Activated naive CD4-positive, alpha-beta T cell treated with anti-CD3 and anti-CD28 coated beads, Interleukin-2, amount 50 U/mL, for 24 hours (primary cell): ENCODE results near the gene CDKN1A.
"Not testable (repeated sequence)": the region's sequence is repeated elsewhere in the genome, so short reads cannot be mapped to it uniquely, and the experiment has no call there.

Source experiments
- H3K27ac Mint-ChIP-seq: one replicate; pipeline ENCODE4 v1.8.0; 2021; ENCODE audit warnings: mild to moderate bottlenecking, mixed read lengths
- H3K27me3 Mint-ChIP-seq: one replicate; pipeline ENCODE4 v1.8.0; 2021; ENCODE audit warnings: mixed read lengths
- H3K36me3 Mint-ChIP-seq: one replicate; pipeline ENCODE4 v1.8.0; 2021; ENCODE audit warnings: mixed read lengths
- H3K4me1 Mint-ChIP-seq: one replicate; pipeline ENCODE4 v1.8.0; 2021; ENCODE audit warnings: mixed read lengths
- H3K4me3 Mint-ChIP-seq: one replicate; pipeline ENCODE4 v1.8.0; 2021; ENCODE audit warnings: mild to moderate bottlenecking, mixed read lengths
- H3K9me3 Mint-ChIP-seq: one replicate; pipeline ENCODE4 v1.8.0; 2021; ENCODE audit warnings: mixed read lengths

Gene CDKN1A

GRCh38 chr6:36649701-36650484 lies 28.6 kb upstream of the CDKN1A start:
- Mint-ChIP-seq H3K27me3 (peaks cover 2% of the 10 kb centered on the region), H3K9me3 (no peaks in the 10 kb centered on the region), H3K27ac (no peak overlapping the region), H3K36me3 (no peaks in the 10 kb centered on the region), H3K4me1 (no peaks in the 10 kb centered on the region), H3K4me3 (no peak overlapping the region)

DNA sequence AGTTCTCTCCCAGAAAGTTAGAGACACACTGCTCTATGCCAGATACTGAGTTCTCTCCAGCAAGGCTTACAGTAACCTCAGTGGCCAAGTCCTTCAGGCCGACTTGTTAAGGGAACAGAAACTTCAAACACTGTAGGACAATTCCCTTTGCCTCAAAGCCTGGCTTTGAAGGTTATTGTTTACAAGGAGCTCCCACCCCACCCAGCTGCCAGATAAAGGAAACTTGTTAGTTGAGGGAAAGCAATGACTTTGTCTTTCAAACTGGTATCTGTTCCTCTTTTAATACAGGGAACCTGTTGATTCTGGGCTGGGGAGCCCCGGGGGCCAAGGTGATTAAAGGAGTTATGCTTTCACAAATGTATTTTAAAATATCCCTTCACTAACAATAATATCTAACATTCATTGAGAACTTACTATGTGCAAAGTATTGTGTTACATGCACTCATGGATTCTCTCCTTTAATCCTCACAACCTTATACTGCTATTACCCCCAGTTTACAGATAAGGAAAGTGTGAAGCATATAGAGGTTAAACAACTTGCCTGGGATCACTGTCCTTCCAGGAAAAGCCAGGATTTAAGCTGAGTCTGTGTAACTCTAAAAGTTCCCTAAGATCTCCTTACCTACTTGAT lies 27.6 kb upstream of the CDKN1A start:
- Mint-ChIP-seq H3K36me3 (no peaks in the 10 kb centered on the region), H3K27me3 (peaks cover 5% of the 10 kb centered on the region), H3K4me1 (no peaks in the 10 kb centered on the region), H3K4me3 (no peak overlapping the region), H3K27ac (no peak overlapping the region), H3K9me3 (no peaks in the 10 kb centered on the region)

- Mint-ChIP-seq H3K4me3 (no peak overlapping the region), H3K36me3 (no peaks in the 10 kb centered on the region), H3K4me1 (no peaks in the 10 kb centered on the region), H3K27me3 (peaks cover 10% of the 10 kb centered on the region), H3K9me3 (no peaks in the 10 kb centered on the region), H3K27ac (no peak overlapping the region)
Observed at GRCh38 chr6:36651659-36652379, 26.7 kb upstream of the CDKN1A start.

DNA sequence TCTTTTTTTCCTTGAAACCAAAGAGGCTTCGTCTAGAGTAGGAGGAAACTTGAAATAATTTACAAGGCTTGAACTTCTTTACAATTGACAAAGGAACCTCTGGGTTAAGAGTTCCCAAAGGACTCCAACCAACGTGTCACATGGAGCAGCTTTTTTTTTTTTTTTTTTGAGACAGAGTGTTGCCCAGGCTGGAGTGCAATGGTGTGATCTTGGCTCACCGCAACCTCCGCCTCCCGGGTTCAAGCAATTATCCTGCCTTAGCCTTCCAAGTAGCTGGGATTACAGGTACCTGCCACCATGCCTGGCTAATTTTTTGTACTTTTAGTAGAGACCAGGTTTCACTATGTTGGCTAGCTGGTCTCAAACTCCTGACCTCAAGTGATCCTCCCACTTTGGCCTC lies 24.0 kb upstream of the CDKN1A start:
- H3K9me3 Mint-ChIP-seq, H3K36me3 Mint-ChIP-seq, H3K4me1 Mint-ChIP-seq, H3K4me3 Mint-ChIP-seq, H3K27ac Mint-ChIP-seq: not testable (repeated sequence)
- H3K27me3 Mint-ChIP-seq = peaks cover 16% of the 10 kb centered on the region

GRCh38 chr6:36655085-36655724 lies 23.3 kb upstream of the CDKN1A start:
- peaks cover 21% of the 10 kb centered on the region for H3K27me3 Mint-ChIP-seq
- no peak overlapping the region for H3K4me3 Mint-ChIP-seq
- H3K27ac Mint-ChIP-seq = no peak overlapping the region
- no peaks in the 10 kb centered on the region for H3K9me3 Mint-ChIP-seq
- no peaks in the 10 kb centered on the region for H3K36me3 Mint-ChIP-seq
- no peaks in the 10 kb centered on the region for H3K4me1 Mint-ChIP-seq

DNA sequence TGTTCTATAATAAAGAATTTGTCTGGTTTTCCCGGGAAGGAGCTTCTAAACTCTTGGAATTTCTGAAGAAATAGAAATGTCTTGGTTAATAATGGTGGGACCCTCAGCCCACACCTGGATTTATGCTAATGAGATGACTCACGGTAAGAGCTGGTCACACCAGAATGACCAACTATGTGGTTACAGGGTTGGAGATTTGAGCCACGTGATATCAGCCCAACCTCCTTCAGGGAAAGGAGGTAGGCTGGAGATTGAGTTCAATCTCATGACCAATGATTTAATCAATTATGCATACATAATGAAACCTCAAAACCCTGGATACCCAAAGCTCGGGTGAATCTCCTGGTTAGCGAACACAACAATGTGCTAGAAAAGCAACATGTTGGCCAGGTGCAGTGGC lies 22.1 kb upstream of the CDKN1A start:
- Mint-ChIP-seq H3K27ac (no peak overlapping the region), H3K36me3 (no peaks in the 10 kb centered on the region), H3K4me1 (no peaks in the 10 kb centered on the region), H3K27me3 (peaks cover 21% of the 10 kb centered on the region), H3K9me3 (no peaks in the 10 kb centered on the region), H3K4me3 (no peak overlapping the region)

DNA sequence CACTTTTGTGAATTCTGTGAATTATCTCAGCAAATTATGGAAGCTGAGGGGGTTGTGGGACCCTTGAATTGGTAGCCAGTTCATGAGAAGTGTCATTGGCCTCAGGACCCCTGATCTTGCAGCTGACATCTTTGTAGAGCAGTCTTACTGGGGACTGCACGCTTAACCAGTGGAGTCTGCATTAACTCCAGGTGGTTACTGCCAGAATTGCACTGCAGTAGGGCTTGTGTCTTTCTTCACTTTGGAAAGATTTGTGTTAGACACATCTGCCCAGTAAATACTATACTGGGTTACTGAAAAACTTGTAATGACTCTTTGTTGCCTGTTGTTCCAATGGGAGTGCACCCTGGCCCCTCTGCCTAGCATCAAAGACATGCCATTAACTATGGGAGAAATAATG lies 21.2 kb upstream of the CDKN1A start:
- Mint-ChIP-seq H3K4me1 (peaks cover 3% of the 10 kb centered on the region), H3K27me3 (peaks cover 21% of the 10 kb centered on the region), H3K4me3 (no peak overlapping the region), H3K9me3 (no peaks in the 10 kb centered on the region), H3K27ac (no peak overlapping the region), H3K36me3 (no peaks in the 10 kb centered on the region)

DNA sequence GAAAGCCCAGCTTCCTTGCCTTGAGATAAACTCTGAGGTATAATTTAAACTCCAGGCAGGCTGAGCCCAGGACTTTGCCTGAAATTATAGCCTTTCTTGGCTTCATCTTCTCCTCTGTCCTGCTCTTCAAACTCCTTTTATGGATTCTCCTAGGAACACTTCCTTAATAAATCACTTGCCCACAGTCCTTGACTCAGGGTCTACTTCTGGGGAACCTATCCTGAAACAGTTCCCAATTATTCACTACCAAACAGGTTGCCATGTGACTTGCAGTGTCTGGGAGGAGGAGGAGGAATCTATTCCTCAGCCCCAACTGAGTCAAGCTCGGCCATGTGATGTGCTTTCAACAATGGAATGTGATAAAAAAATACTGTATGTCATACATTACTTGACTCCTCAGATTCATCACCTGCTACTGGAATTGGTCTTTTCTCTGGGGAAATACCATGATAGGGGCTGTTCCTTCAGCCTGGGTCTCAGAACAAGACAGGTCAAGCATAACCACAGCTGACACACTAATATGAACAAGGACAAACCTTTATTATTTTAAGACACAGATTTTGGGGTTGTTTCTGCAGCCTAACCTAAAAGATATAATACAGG lies 20.5 kb upstream of the CDKN1A start:
- Mint-ChIP-seq H3K27me3 (peaks cover 21% of the 10 kb centered on the region), H3K27ac (no peak overlapping the region), H3K9me3 (no peaks in the 10 kb centered on the region), H3K36me3 (no peaks in the 10 kb centered on the region), H3K4me1 (peaks cover 10% of the 10 kb centered on the region), H3K4me3 (no peak overlapping the region)

- peaks cover 19% of the 10 kb centered on the region for H3K27me3 Mint-ChIP-seq
- H3K4me3 Mint-ChIP-seq = no peak overlapping the region
- no peaks in the 10 kb centered on the region for H3K9me3 Mint-ChIP-seq
- no peak overlapping the region for H3K27ac Mint-ChIP-seq
- no peaks in the 10 kb centered on the region for H3K36me3 Mint-ChIP-seq
- peaks cover 16% of the 10 kb centered on the region for H3K4me1 Mint-ChIP-seq
Observed at GRCh38 chr6:36659271-36659670, 19.2 kb upstream of the CDKN1A start.

- Mint-ChIP-seq H3K4me3 (no peak overlapping the region), H3K36me3 (no peaks in the 10 kb centered on the region), H3K9me3 (no peaks in the 10 kb centered on the region), H3K27me3 (peaks cover 16% of the 10 kb centered on the region), H3K4me1 (peaks cover 16% of the 10 kb centered on the region), H3K27ac (no peak overlapping the region)
Observed at GRCh38 chr6:36660771-36661471, 17.6 kb upstream of the CDKN1A start.

DNA sequence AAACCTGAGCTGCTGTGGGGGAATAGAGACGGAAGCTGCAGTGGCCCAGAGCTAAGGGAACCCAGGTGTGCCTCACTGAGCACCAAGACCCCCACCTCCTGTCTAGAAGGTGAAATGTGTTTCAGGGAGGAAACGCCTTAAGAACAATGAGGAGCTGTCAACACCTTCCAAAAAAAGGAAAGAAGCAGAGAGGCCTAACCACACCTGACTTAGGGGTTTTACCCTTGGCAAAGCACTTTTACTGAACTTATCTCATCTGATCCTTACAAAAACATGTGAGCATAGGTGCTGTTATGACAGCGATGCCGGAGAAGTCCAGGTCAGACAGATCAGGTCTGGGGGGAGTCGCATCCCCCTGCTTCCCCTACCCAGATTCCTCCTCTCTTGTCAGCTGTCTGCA lies 16.1 kb upstream of the CDKN1A start:
- no peak overlapping the region for H3K27ac Mint-ChIP-seq
- no peaks in the 10 kb centered on the region for H3K36me3 Mint-ChIP-seq
- H3K4me1 Mint-ChIP-seq = peaks cover 16% of the 10 kb centered on the region
- H3K27me3 Mint-ChIP-seq = peaks cover 9% of the 10 kb centered on the region
- H3K9me3 Mint-ChIP-seq = no peaks in the 10 kb centered on the region
- no peak overlapping the region for H3K4me3 Mint-ChIP-seq

- Mint-ChIP-seq H3K27me3 (peaks cover 7% of the 10 kb centered on the region), H3K9me3 (no peaks in the 10 kb centered on the region), H3K27ac (no peak overlapping the region), H3K36me3 (no peaks in the 10 kb centered on the region), H3K4me3 (no peak overlapping the region), H3K4me1 (peaks cover 16% of the 10 kb centered on the region)
Observed at GRCh38 chr6:36662827-36663256, 15.7 kb upstream of the CDKN1A start.

- Mint-ChIP-seq H3K27me3 (peaks cover 7% of the 10 kb centered on the region), H3K4me1 (peaks cover 16% of the 10 kb centered on the region), H3K9me3 (no peaks in the 10 kb centered on the region), H3K4me3 (no peak overlapping the region), H3K36me3 (no peaks in the 10 kb centered on the region), H3K27ac (no peak overlapping the region)
Observed at GRCh38 chr6:36663504-36664446, 14.7 kb upstream of the CDKN1A start.

DNA sequence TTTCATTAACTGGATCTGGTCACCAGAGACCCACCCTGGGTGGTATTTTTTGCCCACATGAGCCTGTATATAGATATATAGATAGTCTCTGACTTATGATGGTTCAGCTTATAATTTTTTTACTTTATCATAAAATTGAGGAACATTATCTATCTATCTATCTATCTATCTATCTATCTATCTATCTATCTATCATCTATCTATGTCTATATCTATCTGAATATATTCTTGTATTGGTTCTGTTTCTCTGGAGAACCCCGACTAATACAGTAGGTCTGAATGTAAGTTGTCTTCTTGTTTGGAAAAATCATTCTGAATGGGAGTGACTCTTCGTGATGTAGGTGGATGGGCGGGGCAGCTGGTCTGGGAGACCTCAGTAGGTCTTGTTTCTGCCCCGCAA lies 13.3 kb upstream of the CDKN1A start:
- H3K4me1 Mint-ChIP-seq = peaks cover 16% of the 10 kb centered on the region
- H3K4me3 Mint-ChIP-seq = no peak overlapping the region
- H3K9me3 Mint-ChIP-seq = no peaks in the 10 kb centered on the region
- H3K36me3 Mint-ChIP-seq = no peaks in the 10 kb centered on the region
- no peaks in the 10 kb centered on the region for H3K27me3 Mint-ChIP-seq
- H3K27ac Mint-ChIP-seq = no peak overlapping the region
